ENCODE measurements around the gene PLCD1. TPM values are rescaled to one million over a fixed set of nuclear protein-coding genes. Genes with fewer than 3 reads are reported as not detected.

The PLCD1 gene
- total RNA-seq, 1 donor from 2014 or later: 19.0 TPM

- DNase-seq (ENCODE audit: low read depth): no peak
- Histone ChIP-seq H3K4me3 (ENCODE audit: low read depth, low read length) (no peak overlapping the region), H3K27me3 (ENCODE audit: control insufficient read depth, insufficient read depth, low read length) (no peaks in the 10 kb centered on the region), H3K36me3 (ENCODE audit: control insufficient read depth, insufficient read depth, low read length) (no peaks in the 10 kb centered on the region)
- TF ChIP-seq, protein P1, sequence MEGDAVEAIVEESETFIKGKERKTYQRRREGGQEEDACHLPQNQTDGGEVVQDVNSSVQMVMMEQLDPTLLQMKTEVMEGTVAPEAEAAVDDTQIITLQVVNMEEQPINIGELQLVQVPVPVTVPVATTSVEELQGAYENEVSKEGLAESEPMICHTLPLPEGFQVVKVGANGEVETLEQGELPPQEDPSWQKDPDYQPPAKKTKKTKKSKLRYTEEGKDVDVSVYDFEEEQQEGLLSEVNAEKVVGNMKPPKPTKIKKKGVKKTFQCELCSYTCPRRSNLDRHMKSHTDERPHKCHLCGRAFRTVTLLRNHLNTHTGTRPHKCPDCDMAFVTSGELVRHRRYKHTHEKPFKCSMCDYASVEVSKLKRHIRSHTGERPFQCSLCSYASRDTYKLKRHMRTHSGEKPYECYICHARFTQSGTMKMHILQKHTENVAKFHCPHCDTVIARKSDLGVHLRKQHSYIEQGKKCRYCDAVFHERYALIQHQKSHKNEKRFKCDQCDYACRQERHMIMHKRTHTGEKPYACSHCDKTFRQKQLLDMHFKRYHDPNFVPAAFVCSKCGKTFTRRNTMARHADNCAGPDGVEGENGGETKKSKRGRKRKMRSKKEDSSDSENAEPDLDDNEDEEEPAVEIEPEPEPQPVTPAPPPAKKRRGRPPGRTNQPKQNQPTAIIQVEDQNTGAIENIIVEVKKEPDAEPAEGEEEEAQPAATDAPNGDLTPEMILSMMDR (IDR thresholded peaks at IDR 0.05; ENCODE audit: insufficient read depth, low read length, poor library complexity, severe bottlenecking): no peak
Measured at GRCh38 chr3:38027466-38028465, 1.7 kb downstream of the PLCD1 start.

- no peak for DNase-seq (ENCODE audit: low read depth)
- H3K36me3 ChIP-seq (ENCODE audit: control insufficient read depth, insufficient read depth, low read length): no peaks in the 10 kb centered on the region
- TF ChIP-seq, protein P1 (IDR thresholded peaks at IDR 0.05; ENCODE audit: insufficient read depth, low read length, poor library complexity, severe bottlenecking): no peak
- no peak overlapping the region for H3K4me3 ChIP-seq (ENCODE audit: low read depth, low read length)
- no peaks in the 10 kb centered on the region for H3K27me3 ChIP-seq (ENCODE audit: control insufficient read depth, insufficient read depth, low read length)
Measured at GRCh38 chr3:38026856-38027255, 2.6 kb downstream of the PLCD1 start.

DNA sequence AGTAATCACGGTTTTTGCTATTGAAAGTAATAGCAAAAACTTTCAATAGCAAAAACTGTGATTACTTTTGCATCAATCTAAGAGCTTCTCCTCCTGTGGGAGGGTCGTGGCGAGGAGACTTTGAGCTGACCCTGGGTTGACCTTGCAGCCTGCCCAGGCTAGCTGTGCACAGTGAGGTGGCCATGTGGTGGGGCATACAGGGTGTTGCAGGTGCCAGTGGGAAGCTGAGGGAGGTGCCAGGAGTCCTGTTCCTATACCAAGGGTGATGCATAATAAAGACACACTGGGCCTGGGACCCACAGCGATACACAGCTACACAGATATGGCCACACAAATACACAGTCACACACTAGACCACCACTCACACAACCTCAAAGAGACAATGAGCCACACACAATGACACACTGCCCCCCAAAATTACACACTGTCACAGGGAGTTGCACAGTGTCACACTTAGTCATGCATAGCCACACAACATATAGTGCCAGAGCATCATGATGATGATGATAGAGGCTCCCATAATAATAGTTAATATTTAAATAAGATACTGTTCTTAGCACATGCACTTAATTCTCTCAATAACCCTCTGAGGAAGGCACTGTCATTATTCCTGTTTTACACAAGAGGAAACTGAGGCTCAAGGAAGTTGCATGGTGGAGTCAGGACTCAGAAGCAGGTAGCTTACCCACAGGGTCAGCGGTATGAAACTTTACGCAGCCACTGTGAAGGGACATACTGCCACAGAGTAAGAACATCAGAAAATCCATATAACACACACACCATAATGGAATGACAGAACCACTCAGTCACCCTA is 6.3 kb downstream of the PLCD1 start:
- H3K4me3 ChIP-seq (ENCODE audit: low read depth, low read length): no peak overlapping the region
- no peaks in the 10 kb centered on the region for H3K27me3 ChIP-seq (ENCODE audit: control insufficient read depth, insufficient read depth, low read length)
- no peaks in the 10 kb centered on the region for H3K36me3 ChIP-seq (ENCODE audit: control insufficient read depth, insufficient read depth, low read length)
- no peak for DNase-seq (ENCODE audit: low read depth)
- TF ChIP-seq, protein P1 (IDR thresholded peaks at IDR 0.05; ENCODE audit: insufficient read depth, low read length, poor library complexity, severe bottlenecking): no peak

GRCh38 chr3:38022301-38022700 is 7.1 kb downstream of the PLCD1 start:
- TF ChIP-seq, protein P1 (IDR thresholded peaks at IDR 0.05; ENCODE audit: insufficient read depth, low read length, poor library complexity, severe bottlenecking): no peak
- no peaks in the 10 kb centered on the region for H3K36me3 ChIP-seq (ENCODE audit: control insufficient read depth, insufficient read depth, low read length)
- no peak for DNase-seq (ENCODE audit: low read depth)
- no peak overlapping the region for H3K4me3 ChIP-seq (ENCODE audit: low read depth, low read length)
- no peaks in the 10 kb centered on the region for H3K27me3 ChIP-seq (ENCODE audit: control insufficient read depth, insufficient read depth, low read length)

DNA sequence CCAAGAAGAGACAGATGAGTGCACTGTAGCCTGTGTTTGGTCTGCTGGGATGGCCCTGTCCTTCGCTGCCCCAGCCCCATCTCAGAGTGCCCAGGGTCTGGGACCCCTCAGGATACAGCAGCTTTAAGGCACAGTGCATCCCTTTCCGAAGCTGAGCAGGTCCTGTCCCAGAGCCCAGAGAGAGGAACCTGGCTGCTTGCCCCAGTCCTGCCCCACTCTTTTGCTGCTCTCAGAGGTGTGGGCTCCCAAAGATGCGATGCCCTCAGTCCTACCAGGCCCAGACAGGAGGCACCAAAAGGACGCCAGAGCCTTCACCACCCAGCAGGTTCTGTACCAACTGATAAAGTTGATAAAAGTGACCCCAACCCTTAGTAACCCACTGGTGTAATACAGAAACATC is 8.2 kb downstream of the PLCD1 start:
- H3K36me3 ChIP-seq (ENCODE audit: control insufficient read depth, insufficient read depth, low read length): no peaks in the 10 kb centered on the region
- H3K27me3 ChIP-seq (ENCODE audit: control insufficient read depth, insufficient read depth, low read length): no peaks in the 10 kb centered on the region
- no peak for DNase-seq (ENCODE audit: low read depth)
- no peak overlapping the region for H3K4me3 ChIP-seq (ENCODE audit: low read depth, low read length)
- TF ChIP-seq, protein P1 (IDR thresholded peaks at IDR 0.05; ENCODE audit: insufficient read depth, low read length, poor library complexity, severe bottlenecking): no peak

Data from kidney epithelial cell (primary cell).